Activated CD4-positive, alpha-beta T cell treated with anti-CD3 and anti-CD28 coated beads, Interleukin-2, amount 50 U/mL, for 16 hours (primary cell): Measurements from ENCODE around the gene AP4S1.
"Not testable (repeated sequence)": the region's sequence is repeated elsewhere in the genome, so short reads cannot be mapped to it uniquely, and the experiment has no call there.

Experiments used
- DNase-seq: peaks from one replicate; pipeline ENCODE4 v3.0.0-alpha.2; 2020

The AP4S1 gene

DNA sequence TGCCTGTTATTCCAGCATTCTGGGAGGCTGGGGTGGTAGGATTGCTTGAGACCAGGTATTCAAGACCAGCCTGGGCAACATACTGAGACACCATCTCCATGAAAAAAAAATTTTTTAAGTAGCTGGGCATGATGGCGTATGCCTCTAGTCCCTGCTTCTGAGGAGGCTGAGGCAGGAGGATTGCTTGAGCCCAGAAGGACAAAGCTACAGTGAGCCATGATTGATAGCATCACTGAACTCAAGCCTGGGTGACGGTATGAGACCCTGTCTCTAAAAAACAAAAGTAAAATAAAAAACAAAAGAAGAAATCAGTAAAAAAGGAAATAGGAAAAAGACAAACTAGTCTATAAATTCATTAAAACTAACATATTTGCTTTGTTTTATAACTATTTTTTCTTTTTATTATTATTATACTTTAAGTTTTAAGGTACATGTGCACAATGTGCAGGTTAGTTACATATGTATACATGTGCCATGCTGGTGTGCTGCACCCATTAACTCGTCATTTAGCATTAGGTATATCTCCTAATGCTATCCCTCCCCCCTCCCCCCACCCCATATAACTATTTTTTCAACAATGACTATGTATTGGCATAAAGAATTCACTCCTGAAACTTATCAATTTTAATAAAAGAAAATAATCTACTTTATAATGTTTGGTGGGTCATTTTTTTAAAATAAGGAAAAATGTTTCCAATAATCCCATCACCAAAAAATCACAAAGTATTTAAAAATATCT lies 15.4 kb upstream of the AP4S1 start:
- DNase-seq, result no peak

DNA sequence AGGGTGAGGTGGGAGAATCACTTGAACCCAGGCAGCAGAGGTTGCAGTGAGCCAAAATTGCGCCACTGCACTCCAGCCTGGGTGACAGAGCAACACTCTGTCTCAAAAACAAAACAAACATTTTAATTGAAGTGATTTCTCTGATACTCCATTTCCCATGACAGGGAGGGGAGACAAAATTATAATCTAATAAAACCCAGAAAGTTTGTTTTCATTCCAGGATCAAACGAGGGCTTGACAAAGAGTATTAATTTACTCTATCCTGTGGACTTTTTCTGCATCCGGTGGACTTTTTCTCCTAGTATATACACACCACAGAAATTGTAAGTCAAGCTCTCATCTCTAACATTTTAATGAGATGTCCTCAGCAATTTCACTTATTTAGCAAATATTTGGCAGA lies 14.5 kb upstream of the AP4S1 start:
- no peak for DNase-seq

DNA sequence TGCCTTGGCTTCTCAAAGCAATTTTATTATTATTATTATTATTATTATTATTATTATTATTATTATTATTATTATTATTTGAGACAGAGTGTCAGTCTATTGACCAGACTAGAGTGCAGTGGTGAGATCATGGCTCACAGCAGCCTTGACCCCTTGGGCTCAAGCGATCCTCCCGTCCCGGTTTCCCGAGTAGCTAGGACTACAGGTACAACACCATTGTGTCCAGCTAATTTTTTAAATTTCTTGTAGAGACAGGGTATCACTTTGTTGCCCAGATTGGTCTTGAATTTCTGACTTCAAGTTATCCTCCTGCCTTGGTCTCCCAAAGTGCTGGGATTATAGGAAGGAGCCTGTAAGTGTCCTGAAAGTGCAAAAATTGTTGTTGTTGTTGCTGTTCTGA lies 11.6 kb upstream of the AP4S1 start:
- DNase-seq, result no peak

DNA sequence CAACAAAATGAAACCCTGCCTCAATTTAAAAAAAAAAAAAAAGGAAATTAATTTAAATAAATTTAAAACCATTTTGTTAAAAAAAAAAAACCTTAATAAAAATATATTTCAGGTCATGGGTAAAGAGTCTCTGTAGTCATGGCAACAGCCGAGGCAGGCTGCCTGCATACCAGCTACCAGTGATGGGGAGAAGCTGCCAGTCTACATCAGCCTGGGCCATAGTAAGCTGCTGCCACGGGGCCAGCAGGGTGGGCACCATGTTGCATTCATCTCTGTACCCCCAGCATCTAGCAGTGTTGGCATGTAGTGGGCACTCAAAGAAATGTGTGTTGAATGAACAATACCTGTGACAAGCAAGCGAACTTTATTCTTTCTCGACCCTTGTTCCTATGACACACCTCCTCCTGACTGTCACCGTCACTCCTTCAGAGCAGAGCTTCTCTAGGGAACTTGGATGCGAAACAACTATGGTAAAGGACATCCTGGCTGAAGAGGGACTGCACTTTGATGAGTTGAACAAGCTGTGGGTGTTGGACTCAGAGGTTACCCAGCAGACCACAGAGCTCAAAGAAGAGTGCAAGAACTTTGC lies 7.3 kb upstream of the AP4S1 start:
- no peak for DNase-seq

DNA sequence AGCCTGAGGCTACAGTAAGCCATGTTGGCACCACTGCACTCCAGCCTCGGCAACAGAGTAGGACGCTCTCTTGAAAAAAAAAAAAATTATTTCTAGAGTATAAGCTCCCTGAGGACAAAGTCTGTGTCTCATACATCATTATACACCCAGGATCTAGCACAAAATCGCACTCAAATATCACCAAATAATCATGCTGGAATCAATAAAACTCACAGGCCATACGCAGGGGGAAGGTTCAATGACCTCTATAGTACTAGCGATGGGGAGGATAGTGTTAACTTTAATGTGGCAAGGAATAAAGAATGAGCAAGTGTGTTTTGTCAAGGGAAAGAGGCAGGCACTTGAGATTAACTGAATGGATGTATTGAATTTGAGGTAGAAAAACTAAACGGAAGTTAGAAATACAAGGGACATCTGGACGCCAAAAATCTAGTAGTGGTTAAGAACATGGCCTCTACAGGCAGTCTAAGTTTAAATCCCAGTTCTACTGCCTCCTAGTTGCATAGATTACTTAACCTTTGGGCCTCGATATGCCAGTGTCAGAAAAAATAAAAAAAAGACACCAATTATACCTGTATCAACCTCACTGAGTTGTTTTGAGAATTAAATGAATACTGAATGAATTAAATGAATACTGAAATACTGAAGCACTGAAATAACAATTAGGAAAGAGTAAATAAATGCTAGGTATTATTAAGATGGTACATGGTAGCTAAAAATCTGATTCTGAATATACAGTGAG lies 4.4 kb upstream of the AP4S1 start:
- DNase-seq, result no peak

DNA sequence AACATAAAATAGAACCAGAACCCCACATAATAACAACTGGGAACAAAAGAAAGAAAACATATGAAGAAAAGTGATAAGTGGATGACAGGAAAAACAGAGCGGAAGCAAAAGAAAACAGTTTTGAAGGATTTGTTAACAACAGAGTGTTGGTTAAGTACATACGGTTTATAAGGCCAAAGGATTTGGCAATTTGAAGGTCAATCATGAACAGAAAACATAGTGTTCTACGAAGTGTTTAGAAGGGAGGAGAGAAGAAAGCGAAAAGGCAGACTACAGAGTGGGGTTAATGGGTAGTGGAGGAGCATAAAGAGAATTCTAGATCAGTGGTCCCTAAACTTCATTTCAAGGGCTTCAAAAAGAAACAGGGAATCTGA lies 3.9 kb upstream of the AP4S1 start:
- DNase-seq, result no peak

DNA sequence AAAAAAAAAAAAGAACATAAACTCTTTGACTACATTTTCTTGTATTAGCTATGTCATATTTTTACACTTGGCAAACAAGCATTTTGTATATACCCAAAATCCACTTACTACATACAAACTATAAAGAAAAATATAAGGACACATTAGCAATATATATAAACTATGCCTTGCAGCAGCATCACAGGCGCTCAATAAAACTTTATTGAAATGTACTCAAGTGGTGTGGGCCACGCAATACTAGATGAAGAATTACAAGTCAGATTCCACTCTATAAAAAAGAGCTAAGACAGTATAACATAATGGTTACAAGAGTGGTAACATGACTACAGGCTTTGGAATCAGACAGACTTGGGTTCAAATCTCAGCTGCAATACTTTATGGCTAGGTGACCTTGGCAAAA lies 3.1 kb upstream of the AP4S1 start:
- DNase-seq, result no peak

DNA sequence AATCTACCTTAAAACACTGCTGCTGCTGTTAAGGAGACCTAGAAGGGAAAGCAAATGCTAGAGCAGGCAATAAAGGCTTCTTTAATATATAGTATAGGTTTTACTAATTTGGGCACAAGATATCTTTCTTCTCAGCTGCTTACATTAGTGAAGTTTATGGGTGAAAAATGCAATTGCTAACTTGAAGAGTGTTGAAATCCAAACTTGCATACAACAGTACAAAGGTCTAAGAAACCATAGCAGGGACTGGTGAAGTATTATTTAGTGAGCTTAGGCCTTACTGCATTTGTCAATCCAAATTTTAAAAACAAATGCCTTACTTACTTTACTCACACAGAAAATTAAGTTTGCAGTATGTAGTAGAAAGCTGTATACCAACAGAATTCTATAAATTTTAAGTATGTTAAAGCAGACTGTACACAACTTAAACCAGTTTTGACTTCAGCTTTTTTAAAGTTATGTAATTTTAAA lies 1.4 kb upstream of the AP4S1 start:
- DNase-seq, result no peak

DNA sequence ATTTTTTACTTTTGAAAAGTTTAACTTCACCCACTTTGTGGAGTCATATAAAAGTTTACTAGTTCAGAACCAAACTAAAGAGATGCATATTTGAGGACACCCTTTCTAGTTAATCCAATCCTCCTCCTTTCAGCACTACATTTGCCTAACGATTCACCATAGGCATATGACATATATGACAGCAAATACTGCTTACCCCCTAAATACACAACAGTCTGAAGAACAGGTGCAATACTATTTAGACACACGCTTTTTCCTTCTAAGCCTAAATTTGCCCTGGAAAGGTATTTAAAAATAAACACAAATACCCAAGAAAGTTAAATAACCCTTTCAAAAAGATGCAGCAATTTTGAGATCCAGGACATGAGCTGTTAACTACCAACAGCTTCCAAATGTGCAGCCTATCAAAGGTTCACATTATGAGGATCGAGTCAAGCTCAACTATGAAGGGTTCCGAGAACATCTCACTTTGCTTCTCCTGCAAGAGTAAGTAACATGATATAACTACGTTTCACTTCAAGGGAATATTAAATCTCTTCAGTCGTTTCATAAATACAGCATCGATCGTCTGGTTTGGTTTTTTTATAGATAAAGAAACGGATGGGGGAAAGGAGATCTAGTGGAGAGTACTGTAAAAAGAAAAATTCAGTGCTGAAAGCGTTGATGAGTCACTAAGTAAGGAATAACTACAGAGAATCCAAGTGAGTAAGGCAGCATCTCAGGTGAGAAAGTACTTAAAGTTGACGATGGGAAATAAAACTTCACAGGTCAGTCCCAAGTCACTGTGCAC lies 677 bp upstream of the AP4S1 start:
- DNase-seq, result no peak

DNA sequence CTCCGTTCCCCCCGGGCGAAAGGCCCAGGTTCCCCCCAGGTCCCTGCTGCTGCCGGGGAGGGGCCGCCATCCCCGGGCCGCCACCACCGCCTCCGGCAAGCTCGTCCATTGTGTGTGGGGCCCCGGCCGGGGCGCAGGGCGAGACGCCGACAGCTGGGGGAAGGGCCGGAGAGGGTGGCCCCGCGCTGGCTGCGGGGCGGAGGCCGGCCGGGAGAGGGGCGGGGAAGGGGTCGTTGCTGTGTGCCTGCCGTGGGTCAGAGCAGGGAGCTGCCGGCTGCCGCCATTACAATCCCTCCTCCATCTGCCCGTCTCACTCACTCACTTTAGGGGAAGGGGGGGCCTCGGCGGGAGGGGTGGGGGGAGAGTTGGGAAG lies 614 bp downstream of the AP4S1 start, which contains the start of gene STRN3:
Gene STRN3, minus strand, starts transcription at position 303 of the 373 bp plus-strand sequence. Its CDS starts 194 bp downstream, at position 109.
- DNase-seq, result no peak

DNA sequence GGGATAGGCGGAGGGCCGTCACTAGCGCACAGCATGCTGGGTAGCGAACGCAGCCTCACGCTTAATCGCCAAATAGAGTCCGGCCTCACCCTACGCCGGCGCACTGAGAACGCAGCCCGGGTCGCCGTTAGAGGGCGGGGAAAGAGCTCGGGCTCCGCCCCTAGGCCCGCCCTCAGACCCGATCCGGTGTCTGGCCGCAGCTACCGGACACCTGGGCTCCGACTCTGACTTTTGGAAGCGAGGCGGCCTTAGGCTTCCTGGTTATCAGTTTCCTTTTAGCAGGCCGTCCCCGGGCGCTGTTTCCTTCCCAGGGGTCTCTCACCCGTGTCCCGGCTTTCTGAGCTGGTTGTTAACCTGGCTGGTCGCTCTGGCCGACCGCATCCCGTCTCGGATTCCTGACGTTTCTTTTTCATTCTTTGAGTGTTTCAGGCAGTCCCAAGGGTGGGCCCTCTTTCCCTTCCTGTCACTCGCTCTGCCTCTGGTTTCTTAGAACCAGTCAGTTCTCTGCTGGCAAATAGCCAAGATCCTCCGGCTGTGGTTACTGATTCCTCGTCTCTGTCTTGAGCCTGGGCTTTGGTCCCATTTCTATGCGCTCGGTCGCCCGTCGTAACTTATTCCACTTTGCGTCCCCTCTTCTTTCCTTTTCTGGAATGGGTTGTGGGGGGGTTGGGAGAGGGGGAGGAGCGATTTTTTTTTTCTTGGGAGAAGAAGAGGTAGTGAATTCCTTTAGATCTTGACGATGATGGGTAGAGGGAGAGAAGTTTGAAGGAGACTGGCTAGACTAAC lies 1.2 kb downstream of the AP4S1 start:
- peak; percentile 95 for DNase-seq

DNA sequence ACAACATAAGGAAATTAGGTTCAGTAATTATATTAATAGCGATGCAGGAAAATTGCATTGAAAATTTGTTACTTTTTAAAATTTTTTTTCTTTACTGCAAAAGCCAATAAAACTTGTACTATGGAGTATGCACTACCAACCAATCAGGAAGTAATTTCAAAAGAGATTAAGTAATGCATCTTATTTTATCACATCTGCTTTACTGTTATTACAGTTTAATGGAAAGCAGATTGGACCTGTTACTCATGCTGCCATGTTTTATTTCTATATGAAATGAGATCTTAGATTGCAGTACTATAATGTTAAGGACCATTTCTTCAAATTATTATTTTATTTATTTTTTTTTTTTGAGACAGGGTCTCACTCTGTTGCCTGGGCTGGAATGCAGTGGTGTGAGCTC lies 2.4 kb downstream of the AP4S1 start:
- no peak for DNase-seq

DNA sequence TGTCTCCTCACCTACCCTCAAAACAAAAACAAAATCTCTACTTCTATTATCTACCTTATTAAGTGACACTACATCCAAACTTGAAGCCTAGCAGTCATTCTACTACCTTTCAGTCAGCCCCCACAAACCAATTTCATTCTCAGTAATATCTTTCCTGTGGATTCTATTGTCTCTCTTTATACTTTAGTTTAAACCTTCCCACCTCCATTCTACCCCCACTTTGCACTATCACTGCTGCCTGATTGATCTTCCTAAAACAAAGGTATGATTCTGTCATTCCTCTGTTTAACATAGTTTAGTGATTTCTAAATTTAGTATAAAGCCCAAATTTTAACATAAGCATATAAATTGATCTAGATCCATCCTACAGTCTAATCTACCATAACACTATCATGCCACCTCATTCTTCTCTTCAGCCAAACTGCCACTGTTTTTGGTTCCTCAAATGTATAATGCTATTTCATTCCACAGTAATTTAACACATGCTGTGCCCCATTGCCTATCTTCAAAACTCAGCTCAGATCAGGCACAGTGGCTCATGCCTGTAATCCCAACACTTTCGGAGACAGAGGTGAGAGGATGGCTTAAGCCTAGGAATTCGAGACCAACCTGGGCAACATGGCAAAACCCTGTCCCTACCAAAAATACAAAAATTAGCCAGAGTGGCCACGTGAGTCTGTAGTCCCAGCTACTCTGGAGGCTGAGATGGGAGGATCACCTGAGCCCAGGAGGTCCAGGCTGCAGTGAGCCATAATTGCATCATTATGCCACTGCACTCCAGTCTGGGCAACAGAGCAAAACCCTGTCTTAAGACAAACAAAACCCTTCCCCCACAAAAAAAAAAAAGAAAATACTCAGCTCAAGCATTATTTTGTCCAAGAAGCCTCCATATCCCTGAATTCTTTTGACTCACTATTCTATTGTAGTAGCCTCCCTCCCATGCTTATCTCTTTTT lies 3.8 kb downstream of the AP4S1 start:
- DNase-seq, result peak; percentile 36

DNA sequence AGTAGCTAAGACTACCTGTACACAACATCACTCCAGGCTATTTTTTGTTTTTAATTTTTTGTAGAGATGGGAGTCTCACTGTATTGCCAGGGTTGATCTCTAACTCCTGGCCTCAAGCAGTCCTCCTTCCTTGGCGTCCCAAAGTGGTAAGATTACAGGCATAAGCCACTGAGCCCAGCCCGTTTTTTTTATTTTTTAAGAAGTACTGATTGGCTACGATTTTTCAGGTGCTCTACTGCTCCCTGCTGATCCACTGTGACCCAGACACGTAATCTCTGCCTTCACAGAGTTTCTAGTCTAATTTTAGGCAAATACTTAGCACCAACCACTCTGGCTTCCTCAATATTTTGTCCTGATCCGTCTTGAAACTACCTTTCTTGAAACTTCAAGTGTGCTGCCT lies 5.0 kb downstream of the AP4S1 start:
- no peak for DNase-seq

DNA sequence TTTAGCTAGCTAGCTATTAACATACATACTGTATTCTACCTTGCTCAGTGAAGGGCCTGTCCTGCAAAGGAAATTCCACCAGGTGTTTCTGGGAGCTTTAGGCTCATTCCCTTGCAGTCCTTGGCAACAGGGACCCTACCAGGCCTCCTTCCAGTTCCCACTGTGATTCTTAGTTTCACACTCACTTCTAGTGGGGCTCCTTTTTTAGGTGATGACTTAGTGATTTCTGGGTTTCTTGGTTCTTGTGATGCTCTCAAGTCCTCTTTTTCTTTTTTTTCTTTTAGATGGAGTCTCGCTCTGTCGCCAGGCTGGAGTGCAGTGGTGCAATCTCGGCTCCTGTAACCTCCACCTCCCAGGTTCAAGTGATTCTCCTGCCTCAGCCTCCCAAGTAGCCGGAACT lies 11.1 kb downstream of the AP4S1 start:
- DNase-seq, result no peak

DNA sequence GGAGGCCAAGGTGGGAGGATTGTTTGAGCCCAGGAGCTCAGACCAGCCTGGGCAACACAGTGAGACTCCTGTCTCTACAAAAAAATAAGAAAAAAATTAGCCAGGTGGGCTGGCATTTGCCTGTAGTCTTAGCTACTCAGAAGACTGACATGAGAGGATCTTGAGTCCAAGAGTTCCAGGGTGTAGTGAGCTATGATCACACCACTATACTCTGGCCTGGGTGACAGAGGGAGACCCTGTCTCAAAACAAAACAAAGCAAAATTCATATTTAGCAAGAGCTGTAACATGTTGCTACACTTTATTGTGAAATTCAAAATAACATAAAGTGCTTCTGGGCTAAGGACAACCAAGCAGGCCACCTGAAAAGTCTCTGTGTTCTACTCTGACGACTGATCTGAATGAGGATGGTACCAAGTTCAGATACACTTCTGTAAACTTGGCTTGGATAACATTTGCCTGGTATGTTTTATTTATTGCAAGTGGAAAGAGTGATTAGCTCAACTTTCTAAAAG lies 12.3 kb downstream of the AP4S1 start:
- no peak for DNase-seq

DNA sequence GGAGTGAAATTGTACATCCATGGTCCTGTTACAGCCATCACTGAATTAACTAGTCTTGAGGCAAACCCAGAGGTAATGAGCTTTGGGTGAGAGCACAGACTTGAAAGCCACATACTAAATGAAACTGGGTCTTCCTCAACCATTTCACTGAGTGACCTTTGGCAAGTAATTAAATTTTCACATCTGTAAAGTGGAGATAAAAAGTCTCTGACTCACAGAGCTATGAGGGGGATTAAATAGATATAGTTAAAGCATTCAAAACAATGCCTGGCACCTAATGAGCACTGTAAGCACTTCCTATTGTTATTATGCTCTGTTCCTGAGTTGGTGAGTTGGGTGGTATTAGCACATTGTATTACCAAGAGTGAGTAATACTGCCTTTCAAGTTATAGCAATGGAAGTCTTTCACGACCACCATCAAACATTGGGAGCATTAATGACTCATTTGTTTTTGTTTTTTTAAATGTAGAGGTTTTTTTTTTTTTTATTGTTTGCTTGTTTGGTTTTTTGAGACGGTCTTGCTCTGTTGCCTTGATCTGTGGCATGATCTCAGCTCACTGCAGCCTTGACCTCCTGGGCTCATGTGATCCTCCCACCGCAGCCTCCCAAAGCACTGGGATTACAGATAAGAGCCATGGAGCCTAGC lies 13.2 kb downstream of the AP4S1 start:
- DNase-seq, result no peak

DNA sequence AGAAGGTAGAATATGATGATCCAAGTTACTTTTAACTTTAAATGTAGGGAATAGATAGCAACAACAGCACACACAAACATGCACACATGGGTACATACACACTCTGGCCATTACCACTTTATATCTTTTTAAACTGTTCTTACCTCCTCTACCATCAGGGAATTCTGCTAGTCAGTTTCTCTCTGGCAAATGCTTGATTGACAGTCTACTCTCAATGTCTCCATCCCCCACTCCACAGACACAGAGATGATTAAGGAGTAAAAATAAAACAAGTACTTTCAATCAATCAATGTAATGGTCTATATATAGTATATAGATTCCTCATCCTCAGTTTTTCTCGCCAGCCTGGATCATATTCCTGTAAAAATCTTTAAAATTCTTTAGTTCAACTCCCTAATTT lies 16.9 kb downstream of the AP4S1 start:
- no peak for DNase-seq

DNA sequence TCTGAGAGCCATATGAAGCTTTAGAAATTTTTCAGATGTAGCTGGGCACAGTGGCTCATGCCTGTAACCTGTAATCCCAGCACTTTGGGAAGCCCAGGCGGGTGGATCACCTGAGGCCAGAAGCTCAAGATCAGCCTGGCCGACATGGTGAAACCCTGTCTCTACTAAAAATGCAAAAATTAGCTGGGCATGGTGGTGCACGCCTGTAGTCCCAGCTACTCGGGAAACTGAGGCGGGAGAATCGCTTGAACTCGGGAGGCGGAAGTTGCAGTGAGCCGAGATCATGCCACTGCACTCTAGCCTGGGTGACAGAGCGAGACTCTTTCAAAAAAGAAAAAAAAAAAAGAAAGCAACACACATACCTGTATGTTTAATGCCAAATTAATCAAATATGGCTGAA lies 17.4 kb downstream of the AP4S1 start:
- DNase-seq, result not testable (repeated sequence)

DNA sequence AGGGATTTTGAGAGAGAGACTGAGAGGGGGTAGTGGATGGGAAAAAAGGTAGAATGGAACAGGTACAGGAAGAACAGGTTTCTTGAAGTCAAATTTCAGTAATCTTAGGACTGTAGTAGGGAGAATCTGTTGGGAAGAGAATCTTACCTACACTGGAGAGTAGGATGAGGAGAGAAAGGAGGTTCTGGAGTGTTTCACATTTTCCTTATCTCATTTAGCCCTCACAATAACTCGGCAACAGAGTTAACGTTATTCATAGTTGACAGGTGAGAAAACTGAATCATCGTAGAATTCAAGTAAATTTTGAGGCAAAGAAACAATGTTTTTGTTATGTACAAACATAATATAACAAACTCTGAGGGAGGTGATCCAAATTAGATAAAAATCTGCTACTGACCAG lies 17.9 kb downstream of the AP4S1 start:
- no peak for DNase-seq
